ENCODE data around the gene ESF1. TPM values are rescaled to one million over a fixed set of nuclear protein-coding genes. Genes with fewer than 3 reads are reported as not detected.

ESF1 gene
- total and polyA plus RNA-seq, 12 donors: 3.6 to 25.4 (median 13.0) TPM

- DNase-seq: no peak
- no peak overlapping the region for H3K4me3 ChIP-seq
- no peaks in the 10 kb centered on the region for H3K4me1 ChIP-seq (replicated peaks in 1 of 2)
- TF ChIP-seq POLR2A (IDR thresholded peaks at IDR 0.05) (no peak), CTCF (IDR thresholded peaks at IDR 0.05) (no peak)
- no peaks in the 10 kb centered on the region for H3K9me3 ChIP-seq (replicated peaks in 1 of 3)
- no peak overlapping the region for H3K27ac ChIP-seq
- H3K36me3 ChIP-seq (replicated peaks in 1 of 2): peaks cover 0 to 41% of the 10 kb centered on the region in 2 donors
- intact Hi-C loops (cut with DNase I): no loop called here
- H3K27me3 ChIP-seq: no peaks in the 10 kb centered on the region
Measured at GRCh38 chr20:13817342-13817741, 32.6 kb upstream of the ESF1 start.

GRCh38 chr20:13816757-13817156 lies 32.0 kb upstream of the ESF1 start:
- TF ChIP-seq CTCF (IDR thresholded peaks at IDR 0.05) (no peak), POLR2A (IDR thresholded peaks at IDR 0.05) (no peak)
- H3K4me1 ChIP-seq (replicated peaks in 1 of 2): no peaks in the 10 kb centered on the region
- no peak overlapping the region for H3K4me3 ChIP-seq
- no peaks in the 10 kb centered on the region for H3K9me3 ChIP-seq (replicated peaks in 1 of 3)
- peaks cover 0 to 47% of the 10 kb centered on the region in 2 donors for H3K36me3 ChIP-seq (replicated peaks in 1 of 2)
- no peak for DNase-seq
- 73 to 87% (median 75%) methylated on average over 3 of the region's 3 CpGs for WGBS, 4 donors
- H3K27me3 ChIP-seq: no peaks in the 10 kb centered on the region
- intact Hi-C loops (cut with DNase I): no loop called here
- no peak overlapping the region for H3K27ac ChIP-seq

- no peaks in the 10 kb centered on the region for H3K9me3 ChIP-seq (replicated peaks in 1 of 3)
- H3K27ac ChIP-seq: no peak overlapping the region
- TF ChIP-seq CTCF (IDR thresholded peaks at IDR 0.05) (no peak), POLR2A (IDR thresholded peaks at IDR 0.05) (no peak)
- intact Hi-C loops (cut with DNase I): no loop called here
- H3K27me3 ChIP-seq: no peaks in the 10 kb centered on the region
- WGBS, 4 donors: 88 to 94% (median 90%) methylated on average over 4 of the region's 4 CpGs
- H3K4me3 ChIP-seq: no peak overlapping the region
- H3K36me3 ChIP-seq (replicated peaks in 1 of 2): peaks cover 0 to 68% of the 10 kb centered on the region in 2 donors
- DNase-seq: no peak
- H3K4me1 ChIP-seq (replicated peaks in 1 of 2): no peaks in the 10 kb centered on the region
Measured at GRCh38 chr20:13814672-13815071, 30.0 kb upstream of the ESF1 start.

GRCh38 chr20:13813910-13814309 lies 29.2 kb upstream of the ESF1 start:
- Histone ChIP-seq H3K9me3 (replicated peaks in 1 of 3) (no peaks in the 10 kb centered on the region), H3K36me3 (replicated peaks in 1 of 2) (peaks cover 0 to 76% of the 10 kb centered on the region in 2 donors), H3K4me1 (replicated peaks in 1 of 2) (no peaks in the 10 kb centered on the region), H3K4me3 (no peak overlapping the region), H3K27me3 (no peaks in the 10 kb centered on the region), H3K27ac (no peak overlapping the region)
- 48 to 85% (median 70%) methylated on average over 3 of the region's 3 CpGs for WGBS, 4 donors
- intact Hi-C loops (cut with DNase I): no loop called here
- TF ChIP-seq CTCF (IDR thresholded peaks at IDR 0.05): no peak
- no peak for TF ChIP-seq POLR2A (IDR thresholded peaks at IDR 0.05)
- DNase-seq: no peak

All from adrenal gland (tissue), 12 donors.